ENCODE data around the gene STIMATE. TPM values are rescaled to one million over a fixed set of nuclear protein-coding genes. Genes with fewer than 3 reads are reported as not detected.

The STIMATE gene
- total RNA-seq, 2 donors from 2014 or later = 7.6 to 10.3 TPM

GRCh38 chr3:52811452-52812011 is 85.8 kb downstream of the STIMATE start:
- no peak overlapping the region for H3K27ac ChIP-seq
- H3K9me3 ChIP-seq = no peaks in the 10 kb centered on the region
- no peak for TF ChIP-seq CTCF (IDR thresholded peaks at IDR 0.05)
- no peak overlapping the region for H3K4me3 ChIP-seq
- H3K27me3 ChIP-seq = no peaks in the 10 kb centered on the region
- H3K4me1 ChIP-seq = no peaks in the 10 kb centered on the region
- H3K36me3 ChIP-seq = no peaks in the 10 kb centered on the region
- no peak for DNase-seq (ENCODE audit: low spot score)

- no peaks in the 10 kb centered on the region for H3K9me3 ChIP-seq
- H3K4me1 ChIP-seq = no peaks in the 10 kb centered on the region
- no peak for TF ChIP-seq CTCF (IDR thresholded peaks at IDR 0.05)
- DNase-seq (ENCODE audit: low spot score) = no peak
- no peaks in the 10 kb centered on the region for H3K36me3 ChIP-seq
- no peak overlapping the region for H3K27ac ChIP-seq
- H3K4me3 ChIP-seq = no peak overlapping the region
- no peaks in the 10 kb centered on the region for H3K27me3 ChIP-seq
Observed at GRCh38 chr3:52810923-52811322, 86.4 kb downstream of the STIMATE start.

DNA sequence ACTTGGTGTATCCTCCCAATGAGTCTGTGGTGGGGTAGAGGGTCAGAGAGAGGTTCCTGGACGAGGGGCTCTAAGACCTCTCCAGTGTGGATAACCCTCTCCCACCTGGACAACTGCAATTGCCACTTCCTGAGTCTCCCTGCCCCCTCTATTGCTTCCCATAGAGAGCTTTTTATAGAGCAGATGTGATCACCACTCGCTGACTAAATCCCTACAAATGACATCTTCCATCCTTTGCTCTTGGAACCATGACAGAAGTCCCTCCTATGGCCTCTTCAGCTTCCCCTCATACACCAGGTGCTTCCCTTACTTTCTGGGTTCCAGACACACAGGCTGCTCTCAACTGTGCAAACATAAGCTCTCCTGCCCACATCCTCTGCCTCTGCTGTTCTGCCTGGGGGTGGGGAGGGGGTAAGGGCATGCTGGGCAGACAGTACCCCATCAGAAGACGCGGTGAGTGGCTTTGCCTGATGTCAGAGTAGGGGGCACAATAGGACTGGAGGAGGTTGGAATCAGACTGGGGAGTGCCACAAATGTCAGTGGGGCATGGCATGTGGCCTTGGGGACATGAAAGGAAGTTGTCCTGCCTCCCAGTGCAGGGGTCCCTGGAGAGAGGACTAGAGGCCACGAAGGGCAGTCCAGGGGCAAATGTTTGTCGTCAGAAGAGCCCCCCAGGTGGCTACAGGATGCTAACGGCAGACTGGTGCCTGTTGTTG is 87.5 kb downstream of the STIMATE start:
- no peaks in the 10 kb centered on the region for H3K9me3 ChIP-seq
- H3K4me3 ChIP-seq = no peak overlapping the region
- H3K36me3 ChIP-seq = no peaks in the 10 kb centered on the region
- H3K27me3 ChIP-seq = no peaks in the 10 kb centered on the region
- no peak for DNase-seq (ENCODE audit: low spot score)
- H3K4me1 ChIP-seq = no peaks in the 10 kb centered on the region
- TF ChIP-seq CTCF (IDR thresholded peaks at IDR 0.05) = no peak
- no peak overlapping the region for H3K27ac ChIP-seq

DNA sequence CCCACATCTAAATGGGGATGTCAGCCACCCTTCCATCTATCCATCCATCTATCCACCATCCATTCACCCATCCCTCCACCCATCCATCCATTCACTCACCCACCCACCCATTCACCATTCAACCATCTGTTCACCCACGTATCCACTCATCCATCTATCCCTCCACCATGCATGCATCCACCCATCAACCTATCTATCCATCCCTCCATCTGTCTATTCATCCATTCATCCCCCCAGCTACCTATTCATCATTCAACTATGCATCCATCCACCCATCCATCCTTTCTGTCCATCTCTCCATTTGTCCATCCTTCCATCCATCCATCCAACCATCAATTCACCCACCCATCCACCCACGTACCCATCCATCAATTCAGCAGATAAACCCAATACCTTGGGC is 88.2 kb downstream of the STIMATE start:
- H3K36me3 ChIP-seq = no peaks in the 10 kb centered on the region
- no peak for TF ChIP-seq CTCF (IDR thresholded peaks at IDR 0.05)
- H3K4me3 ChIP-seq = no peak overlapping the region
- no peaks in the 10 kb centered on the region for H3K9me3 ChIP-seq
- H3K27me3 ChIP-seq = no peaks in the 10 kb centered on the region
- DNase-seq (ENCODE audit: low spot score) = no peak
- no peaks in the 10 kb centered on the region for H3K4me1 ChIP-seq
- H3K27ac ChIP-seq = no peak overlapping the region

DNA sequence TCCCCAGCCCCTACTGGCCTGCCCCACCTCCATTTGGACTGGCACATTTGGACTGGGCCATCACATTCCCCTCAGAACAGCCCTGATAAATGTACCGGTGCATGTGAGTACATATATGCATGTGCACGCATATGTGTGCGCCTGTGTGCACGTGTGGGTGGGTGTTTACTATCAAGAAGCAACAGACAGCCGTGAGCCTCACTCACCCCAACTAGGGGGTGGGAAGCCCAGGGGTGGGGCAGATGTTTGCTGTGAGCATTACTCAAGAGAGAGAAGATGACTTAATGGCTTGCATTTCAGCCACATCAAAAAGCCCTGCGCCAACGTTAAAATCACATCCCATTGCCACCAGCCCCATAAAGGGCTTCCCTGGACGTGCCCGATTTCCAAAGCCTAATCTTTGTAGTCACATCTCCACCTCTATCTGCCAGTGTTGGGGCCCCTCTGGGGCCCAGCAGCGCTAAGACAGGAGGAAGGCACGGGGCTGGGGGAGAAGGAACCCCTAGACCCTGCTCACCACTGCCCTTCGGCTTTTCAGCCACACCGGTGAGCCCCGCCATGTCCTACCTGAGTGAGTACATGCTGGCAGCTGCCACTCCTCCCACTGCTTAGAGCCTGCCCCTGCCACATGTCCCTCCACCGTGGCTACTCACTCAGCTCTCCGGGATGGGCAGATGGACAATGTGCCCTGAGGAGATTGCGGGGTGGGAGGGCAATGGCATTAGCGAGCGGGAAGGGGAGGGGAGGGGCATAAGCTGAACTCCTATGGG is 91.9 kb downstream of the STIMATE start:
- H3K4me3 ChIP-seq = no peak overlapping the region
- H3K4me1 ChIP-seq = no peaks in the 10 kb centered on the region
- H3K27ac ChIP-seq = no peak overlapping the region
- TF ChIP-seq CTCF (IDR thresholded peaks at IDR 0.05) = no peak
- no peaks in the 10 kb centered on the region for H3K9me3 ChIP-seq
- DNase-seq (ENCODE audit: low spot score) = no peak
- no peaks in the 10 kb centered on the region for H3K27me3 ChIP-seq
- H3K36me3 ChIP-seq = no peaks in the 10 kb centered on the region

Measured in right atrium auricular region (tissue), 2 donors.